Inferior parietal cortex (tissue), 1 donor: ENCODE results near the gene SERINC1.

Experiments used
- DNase-seq: peaks from one replicate; pipeline ENCODE4 v3.0.0-alpha.2; 2016; ENCODE audit errors: extremely low spot score

Gene SERINC1

DNA sequence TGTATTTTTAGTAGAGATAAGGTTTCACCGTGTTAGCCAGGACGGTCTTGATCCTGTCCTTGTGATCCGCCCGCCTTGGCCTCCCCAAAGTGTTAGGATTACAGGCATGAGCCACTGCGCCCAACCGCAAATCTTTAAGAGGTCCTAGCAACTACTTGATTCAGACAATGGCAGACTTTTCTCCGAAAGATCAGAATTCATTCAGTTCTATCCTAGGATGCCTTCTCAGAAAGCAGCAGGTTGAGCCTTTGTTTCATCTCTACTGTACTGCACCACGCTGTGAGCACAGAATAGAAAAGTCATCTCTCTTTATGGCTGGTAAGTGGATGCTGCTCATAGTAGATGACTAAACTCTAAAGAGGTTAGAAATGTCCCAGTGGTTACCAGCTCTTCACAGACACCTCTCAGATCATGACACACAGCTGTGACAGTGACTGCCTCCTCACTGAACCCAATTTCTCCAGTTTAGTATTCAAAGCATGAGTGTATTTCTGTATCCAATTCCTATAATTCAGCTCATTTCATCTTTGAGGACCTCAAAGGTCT is 78.2 kb downstream of the SERINC1 start:
- no peak for DNase-seq
